Ovary (tissue), 9 donors: ENCODE results near the gene CTDSPL. TPM values are rescaled to one million over a fixed set of nuclear protein-coding genes. Genes with fewer than 3 reads are reported as not detected.

Experiments
- DNase-seq, 5 donors: peaks; one replicate each; pipeline ENCODE4 v3.0.0-alpha.2; 2019 to 2020
- H3K27ac ChIP-seq, 2 donors: fragments of 200-600 bp; one replicate each; pipeline versions ENCODE4 v1.5.1 to v1.8.0; 2019 to 2022
- H3K27me3 ChIP-seq: fragments of 200-600 bp; one replicate; pipeline ENCODE4 v1.8.0; 2022
- H3K36me3 ChIP-seq: fragments of 200-600 bp; sonication (generic); one replicate; pipeline ENCODE4 v1.5.1; 2019
- H3K4me1 ChIP-seq: one replicate; pipeline ENCODE4 v1.8.1; 2013; ENCODE audit warnings: mild to moderate bottlenecking, moderate library complexity; ENCODE audit not compliant: insufficient read depth
- H3K4me3 ChIP-seq: fragments of 200-600 bp; sonication (generic); one replicate; pipeline ENCODE4 v1.5.1; 2017
- H3K9me3 ChIP-seq, 2 donors: fragments of 200-600 bp in 1 of 2; sonication (generic) in 1 of 2; one replicate each; pipeline versions ENCODE4 v1.5.1 to v1.8.1; 2013 to 2019; ENCODE audit warnings: mild to moderate bottlenecking in 1 of 2, moderate library complexity in 1 of 2
- EP300 ChIP-seq: sonication (generic); formaldehyde crosslinking; IDR thresholded peaks from one replicate; pipeline ENCODE4 v1.6.1; 2017; ENCODE audit warnings: antibody characterized with exemption
- POLR2A ChIP-seq: fragments of 450-650 bp; IDR thresholded peaks from one replicate; pipeline ENCODE4 v1.6.1; 2017; ENCODE audit warnings: antibody characterized with exemption, mild to moderate bottlenecking, moderate library complexity
- WGBS, 3 donors: extraction: QIAGEN DNeasy Blood & Tissue Kit in 1 of 3; methylation state at CpG; one replicate each; pipeline versions ENCODE4 v1.1.5 to v1.1.7; 2013 to 2017; 5-methylcytosine and 5-hydroxymethylcytosine counted together
- intact Hi-C, 4 donors: fragments of 100-400 bp; cut with DNase I; formaldehyde crosslinking; loops; one replicate each; pipeline versions ENCODE4 v1.11.0 to v1.15.1; 2022 to 2023
- polyA plus RNA-seq, 2 donors: library from polyadenylated mRNA; stranded (reverse); fragments of 200-250 nt in 1 of 2; fragments of 350-450 nt in 1 of 2; fragmentation: Illumina TruSeq in 1 of 2; extraction: RNeasy Lipid Tissue Mini Kit (QIAGEN cat#74804) in 1 of 2; gene quantifications; one replicate each; pipeline ENCODE4 v1.2.3, GENCODE V29; 2013 to 2014
- total RNA-seq, 7 donors: library from RNA; depleted of rRNA in 2 of 7; stranded (reverse); fragments of >200 nt in 2 of 7; fragmentation: NEBNext Ultra II Directional in 3 of 7; extraction: Animal tissue kit (Norgen Biotek cat#: 25700) in 3 of 7; gene quantifications; one replicate each; pipeline versions ENCODE4 v1.1.0 to v1.2.4, GENCODE V29; 2016 to 2023
- TF ChIP-seq, protein P1 (sequence below), 3 donors: fragments of 450-650 bp in 2 of 3; fragments of 200-600 bp in 1 of 3; IDR thresholded peaks; one replicate each; pipeline versions ENCODE4 v1.5.1 to v1.8.0; 2016 to 2022; ENCODE audit warnings: antibody characterized with exemption in 3 of 3, mild to moderate bottlenecking in 1 of 3
- donor health status: DM: no; HTN: no; CAD: no; lungs with moderate emphysema.
- donor health status: DM: no; HTN: no; CAD: no.
- donor health status: Bipolar disorder and iron deficiency.
- donor health status: DM: yes; HTN: yes; CAD: no.
- donor health status: DM: no; HTN: no; CAD: no.
- donor health status: DM: yes; HTN: yes; CAD: no.

CTDSPL gene
- total and polyA plus RNA-seq, 9 donors: 14.8 to 41.1 (median 34.2) TPM

- TF ChIP-seq, protein P1, sequence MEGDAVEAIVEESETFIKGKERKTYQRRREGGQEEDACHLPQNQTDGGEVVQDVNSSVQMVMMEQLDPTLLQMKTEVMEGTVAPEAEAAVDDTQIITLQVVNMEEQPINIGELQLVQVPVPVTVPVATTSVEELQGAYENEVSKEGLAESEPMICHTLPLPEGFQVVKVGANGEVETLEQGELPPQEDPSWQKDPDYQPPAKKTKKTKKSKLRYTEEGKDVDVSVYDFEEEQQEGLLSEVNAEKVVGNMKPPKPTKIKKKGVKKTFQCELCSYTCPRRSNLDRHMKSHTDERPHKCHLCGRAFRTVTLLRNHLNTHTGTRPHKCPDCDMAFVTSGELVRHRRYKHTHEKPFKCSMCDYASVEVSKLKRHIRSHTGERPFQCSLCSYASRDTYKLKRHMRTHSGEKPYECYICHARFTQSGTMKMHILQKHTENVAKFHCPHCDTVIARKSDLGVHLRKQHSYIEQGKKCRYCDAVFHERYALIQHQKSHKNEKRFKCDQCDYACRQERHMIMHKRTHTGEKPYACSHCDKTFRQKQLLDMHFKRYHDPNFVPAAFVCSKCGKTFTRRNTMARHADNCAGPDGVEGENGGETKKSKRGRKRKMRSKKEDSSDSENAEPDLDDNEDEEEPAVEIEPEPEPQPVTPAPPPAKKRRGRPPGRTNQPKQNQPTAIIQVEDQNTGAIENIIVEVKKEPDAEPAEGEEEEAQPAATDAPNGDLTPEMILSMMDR (IDR thresholded peaks at IDR 0.05): no peak
- Histone ChIP-seq H3K4me1 (no peaks in the 10 kb centered on the region), H3K4me3 (no peak overlapping the region), H3K27me3 (no peaks in the 10 kb centered on the region), H3K9me3 (no peaks in the 10 kb centered on the region), H3K36me3 (no peaks in the 10 kb centered on the region), H3K27ac (no peak overlapping the region)
- intact Hi-C loops: no loop called here
- no peak for DNase-seq
- 83 to 94% (median 88%) methylated on average over 1 of the region's 1 CpG for WGBS, 3 donors
Observed at GRCh38 chr3:37826933-37827332, 34.7 kb upstream of the CTDSPL start.

- Histone ChIP-seq H3K27ac (no peak overlapping the region), H3K4me1 (no peaks in the 10 kb centered on the region), H3K27me3 (no peaks in the 10 kb centered on the region), H3K9me3 (no peaks in the 10 kb centered on the region), H3K36me3 (no peaks in the 10 kb centered on the region), H3K4me3 (no peak overlapping the region)
- DNase-seq: no peak
- WGBS, 3 donors: 86 to 88% (median 87%) methylated on average over 3 of the region's 3 CpGs
- TF ChIP-seq, protein P1 (IDR thresholded peaks at IDR 0.05): no peak
- TF ChIP-seq EP300: no peak
- TF ChIP-seq POLR2A: no peak
- intact Hi-C loops: no loop called here
Observed at GRCh38 chr3:37832480-37832879, 29.2 kb upstream of the CTDSPL start.

GRCh38 chr3:37833302-37834186, 28.1 kb upstream of the CTDSPL start:
- intact Hi-C loops: no loop called here
- WGBS, 3 donors: 87 to 91% (median 90%) methylated on average over 6 of the region's 6 CpGs
- no peak overlapping the region for H3K4me3 ChIP-seq
- H3K36me3 ChIP-seq: no peaks in the 10 kb centered on the region
- H3K9me3 ChIP-seq: no peaks in the 10 kb centered on the region
- no peak overlapping the region for H3K27ac ChIP-seq
- no peaks in the 10 kb centered on the region for H3K27me3 ChIP-seq
- TF ChIP-seq, protein P1 (IDR thresholded peaks at IDR 0.05): no peak
- no peak for TF ChIP-seq EP300
- TF ChIP-seq POLR2A: no peak
- H3K4me1 ChIP-seq: no peaks in the 10 kb centered on the region
- no peak for DNase-seq

DNA sequence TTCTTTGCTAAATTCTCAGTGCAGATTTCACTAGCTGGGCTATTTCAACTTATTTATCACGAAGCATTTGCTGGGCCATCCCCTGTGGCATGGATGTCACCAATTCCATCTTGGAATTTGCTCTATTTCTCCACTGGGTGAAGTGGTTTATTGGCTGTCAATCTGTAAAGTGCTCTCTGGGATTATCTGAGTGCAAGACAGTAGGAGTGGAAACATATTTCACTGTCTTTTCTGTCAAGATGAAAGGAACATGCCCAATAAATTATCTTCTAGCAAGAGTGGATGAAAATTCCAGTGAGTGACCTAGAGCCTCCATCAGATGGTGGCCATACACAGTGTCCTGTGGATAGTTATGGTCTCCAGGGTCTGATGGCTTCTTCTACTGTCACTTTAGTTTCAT, 25.1 kb upstream of the CTDSPL start:
- no peaks in the 10 kb centered on the region for H3K36me3 ChIP-seq
- intact Hi-C loops: no loop called here

More for the DNA sequence above, 25.1 kb upstream of the CTDSPL start:
- no peak for DNase-seq
- Histone ChIP-seq H3K9me3 (no peaks in the 10 kb centered on the region), H3K27ac (no peak overlapping the region), H3K27me3 (no peaks in the 10 kb centered on the region), H3K4me3 (no peak overlapping the region), H3K4me1 (no peaks in the 10 kb centered on the region)
- TF ChIP-seq EP300: no peak
- TF ChIP-seq POLR2A: no peak
- TF ChIP-seq, protein P1 (IDR thresholded peaks at IDR 0.05): no peak
- 91 to 97% (median 93%) methylated on average over 1 of the region's 1 CpG for WGBS, 3 donors
